WTC11 (cell line): ENCODE measurements around the gene ALDH3A2. TPM values are rescaled to one million over a fixed set of nuclear protein-coding genes. Genes with fewer than 3 reads are reported as not detected.

ENCODE experiments used
- ATAC-seq: fragments of 200-7000 bp; cut with Tn5 transposase; 2 replicates; pipeline ENCODE4 v1.10.0; 2021; ENCODE audit warnings: mild to moderate bottlenecking, moderate library complexity
- CTCF ChIA-PET: fragments of 300-600 bp; sonication (Branson Sonifier 250); formaldehyde crosslinking; loops from one replicate; lab custom pipeline; 2021; ENCODE audit warnings: antibody characterized with exemption; lab: Charles Lee
- POLR2A ChIA-PET: fragments of 350-600 bp; sonication (Branson Sonifier 250); formaldehyde crosslinking; loops from one replicate; lab custom pipeline; 2021; ENCODE audit warnings: antibody characterized with exemption; lab: Charles Lee
- DNase-seq: peaks from one replicate; pipeline ENCODE4 v3.0.0; 2021; ENCODE audit warnings: low spot score
- H3K27ac Mint-ChIP-seq: 2 replicates; pipeline ENCODE4 v1.8.0; 2021; ENCODE audit warnings: mixed read lengths
- H3K27me3 Mint-ChIP-seq: 2 replicates; pipeline ENCODE4 v1.8.0; 2021; ENCODE audit warnings: low read depth, mild to moderate bottlenecking, moderate library complexity, mixed read lengths
- H3K36me3 Mint-ChIP-seq: 2 replicates; pipeline ENCODE4 v1.8.0; 2021; ENCODE audit warnings: mixed read lengths
- H3K4me1 Mint-ChIP-seq: 2 replicates; pipeline ENCODE4 v1.8.0; 2022; ENCODE audit warnings: mixed read lengths
- H3K4me3 Mint-ChIP-seq: 2 replicates; pipeline ENCODE4 v1.8.0; 2021; ENCODE audit warnings: mild to moderate bottlenecking, moderate library complexity, mixed read lengths
- H3K9me3 Mint-ChIP-seq: 2 replicates; pipeline ENCODE4 v1.8.0; 2021; ENCODE audit warnings: mixed read lengths
- ARID4B ChIP-seq: sonication (generic); formaldehyde crosslinking; IDR thresholded peaks from 2 replicates; pipeline ENCODE4 v1.8.0; 2023; ENCODE audit warnings: missing genetic modification reagents, mild to moderate bottlenecking, borderline replicate concordance
- ATF3 ChIP-seq: sonication (generic); formaldehyde crosslinking; conservative IDR thresholded peaks from 2 replicates; pipeline ENCODE4 v1.8.1; 2022; ENCODE audit warnings: mild to moderate bottlenecking, missing genetic modification reagents
- CBFB ChIP-seq: sonication (generic); formaldehyde crosslinking; IDR thresholded peaks from 2 replicates; pipeline ENCODE4 v1.8.1; 2022; ENCODE audit warnings: mild to moderate bottlenecking, low read depth, missing genetic modification reagents
- CREM ChIP-seq: sonication (generic); formaldehyde crosslinking; IDR thresholded peaks from 2 replicates; pipeline ENCODE4 v1.8.1; 2022; ENCODE audit warnings: mild to moderate bottlenecking, missing genetic modification reagents, moderate library complexity
- E2F4 ChIP-seq: sonication (generic); formaldehyde crosslinking; IDR thresholded peaks from 2 replicates; pipeline ENCODE4 v1.8.1; 2022; ENCODE audit warnings: low read depth, mild to moderate bottlenecking, moderate library complexity, missing genetic modification reagents, borderline replicate concordance
- ELF4 ChIP-seq: sonication (generic); formaldehyde crosslinking; IDR thresholded peaks from 2 replicates; pipeline ENCODE4 v1.8.1; 2022; ENCODE audit warnings: low read depth, mild to moderate bottlenecking, moderate library complexity, missing genetic modification reagents
- ETV6 ChIP-seq: sonication (generic); formaldehyde crosslinking; IDR thresholded peaks from 2 replicates; pipeline ENCODE4 v1.8.1; 2022; ENCODE audit warnings: mild to moderate bottlenecking, missing genetic modification reagents
- FOXP4 ChIP-seq: sonication (generic); formaldehyde crosslinking; IDR thresholded peaks from 2 replicates; pipeline ENCODE4 v1.8.0; 2022; ENCODE audit warnings: mild to moderate bottlenecking, missing genetic modification reagents
- GABPB1 ChIP-seq: sonication (generic); formaldehyde crosslinking; IDR thresholded peaks from 2 replicates; pipeline ENCODE4 v1.8.1; 2023; ENCODE audit warnings: mild to moderate bottlenecking, missing genetic modification reagents
- IRF2 ChIP-seq: sonication (generic); formaldehyde crosslinking; IDR thresholded peaks from 2 replicates; pipeline ENCODE4 v1.8.0; 2022; ENCODE audit warnings: low read depth, missing genetic modification reagents, borderline replicate concordance
- MAX ChIP-seq: sonication (generic); formaldehyde crosslinking; IDR thresholded peaks from 2 replicates; pipeline ENCODE4 v1.8.0; 2022; ENCODE audit warnings: mild to moderate bottlenecking, missing genetic modification reagents
- MLX ChIP-seq: sonication (generic); formaldehyde crosslinking; IDR thresholded peaks from 2 replicates; pipeline ENCODE4 v1.8.1; 2023; ENCODE audit warnings: mild to moderate bottlenecking, missing genetic modification reagents, moderate library complexity
- NR3C1 ChIP-seq: sonication (generic); formaldehyde crosslinking; conservative IDR thresholded peaks from 2 replicates; pipeline ENCODE4 v1.8.1; 2023; ENCODE audit warnings: low read depth, mild to moderate bottlenecking, missing genetic modification reagents
- SMAD3 ChIP-seq: sonication (generic); formaldehyde crosslinking; IDR thresholded peaks from 2 replicates; pipeline ENCODE4 v1.8.0; 2022; ENCODE audit warnings: missing genetic modification reagents, mild to moderate bottlenecking, borderline replicate concordance
- TCF7 ChIP-seq: sonication (generic); formaldehyde crosslinking; IDR thresholded peaks from 2 replicates; pipeline ENCODE4 v1.8.0; 2022; ENCODE audit warnings: mild to moderate bottlenecking, low read depth, missing genetic modification reagents, moderate library complexity
- ZMAT4 ChIP-seq: fragments of 250-450 bp; sonication (Bioruptor Pico); IDR thresholded peaks from 2 replicates; pipeline ENCODE4 v1.9.0; 2021; ENCODE audit warnings: mild to moderate bottlenecking
- ZNF121 ChIP-seq: sonication (generic); formaldehyde crosslinking; IDR thresholded peaks from 2 replicates; pipeline ENCODE4 v1.8.0; 2023; ENCODE audit warnings: missing genetic modification reagents
- ZNF219 ChIP-seq: sonication (generic); formaldehyde crosslinking; IDR thresholded peaks from 2 replicates; pipeline ENCODE4 v1.8.0; 2023; ENCODE audit warnings: missing genetic modification reagents, mild to moderate bottlenecking, borderline replicate concordance
- ZNF396 ChIP-seq: fragments of 250-450 bp; sonication (Bioruptor Pico); IDR thresholded peaks from 2 replicates; pipeline ENCODE4 v1.8.0; 2021; ENCODE audit warnings: mild to moderate bottlenecking, moderate library complexity, borderline replicate concordance
- ZNF425 ChIP-seq: fragments of 250-450 bp; sonication (Bioruptor Pico); conservative IDR thresholded peaks from 2 replicates; pipeline ENCODE4 v1.9.0; 2021; ENCODE audit warnings: mild to moderate bottlenecking
- total RNA-seq: library from RNA; stranded (reverse); gene quantifications from 3 replicates; pipeline ENCODE4 v1.2.3, GENCODE V29; 2021

The ALDH3A2 gene
- total RNA-seq, 1 experiment from 2014 or later, result 68.5 TPM

- TF ChIP-seq SMAD3 (CRISPR knock-in tag) (no peak), ATF3 (CRISPR knock-in tag) (no peak)
These were observed 12.6 kb downstream of the ALDH3A2 start (continued) for GRCh38 chr17:19661121-19661520.

- Mint-ChIP-seq H3K4me1 (peaks cover 21% of the 10 kb centered on the region), H3K4me3 (no peak overlapping the region), H3K9me3 (no peaks in the 10 kb centered on the region), H3K27me3 (no peaks in the 10 kb centered on the region), H3K36me3 (peaks cover 61% of the 10 kb centered on the region), H3K27ac (peak overlapping the region; percentile 39)
- ChIA-PET CTCF (interaction anchor here (1.0 to 2.1 kb wide), 2 partner anchors 15 to 99 kb away, joined by 4 to 10 read pairs; partner anchors contain the start of gene ALDH3A2), POLR2A (no interaction called here)
- DNase-seq (no peak), ATAC-seq (no peak)
- no peak for TF ChIP-seq MAX (CRISPR knock-in tag)
- TF ChIP-seq ELF4 (CRISPR knock-in tag), result no peak
- no peak for TF ChIP-seq MLX (CRISPR knock-in tag)
- no peak for TF ChIP-seq ZMAT4 (CRISPR knock-in tag)
- TF ChIP-seq CREM, result no peak
- TF ChIP-seq TCF7 (CRISPR knock-in tag), result no peak
- no peak for TF ChIP-seq CBFB (CRISPR knock-in tag)
- no peak for TF ChIP-seq E2F4 (CRISPR knock-in tag)
- TF ChIP-seq GABPB1 (CRISPR knock-in tag), result no peak
- TF ChIP-seq ETV6 (CRISPR knock-in tag), result no peak
- TF ChIP-seq ZNF121 (CRISPR knock-in tag), result no peak
- no peak for TF ChIP-seq ZNF219
- TF ChIP-seq IRF2 (CRISPR knock-in tag), result no peak
These were observed 14.5 kb downstream of the ALDH3A2 start for GRCh38 chr17:19663097-19663496.

- Mint-ChIP-seq H3K27ac (no peak overlapping the region), H3K9me3 (no peaks in the 10 kb centered on the region), H3K36me3 (peaks cover 55% of the 10 kb centered on the region), H3K4me3 (no peak overlapping the region), H3K27me3 (no peaks in the 10 kb centered on the region), H3K4me1 (peaks cover 21% of the 10 kb centered on the region)
- CTCF ChIA-PET, result interaction anchor here (1.0 to 2.1 kb wide), 3 partner anchors 16 to 98 kb away, joined by 3 to 10 read pairs (median 4); partner anchors contain the start of gene ALDH3A2
- no peak for DNase-seq
- POLR2A ChIA-PET, result no interaction called here
- no peak for ATAC-seq
- no peak for TF ChIP-seq ARID4B (CRISPR knock-in tag)
- TF ChIP-seq ZNF425 (CRISPR knock-in tag), result no peak
- TF ChIP-seq FOXP4 (CRISPR knock-in tag), result no peak
- TF ChIP-seq NR3C1 (CRISPR knock-in tag), result no peak
- no peak for TF ChIP-seq ZNF396 (CRISPR knock-in tag)
- TF ChIP-seq ZNF219, result no peak
These were observed 15.7 kb downstream of the ALDH3A2 start for GRCh38 chr17:19664136-19664820.
